ENCODE results near the gene MYO19. TPM values are rescaled to one million over a fixed set of nuclear protein-coding genes. Genes with fewer than 3 reads are reported as not detected.

Gene MYO19
- total and polyA plus RNA-seq, 9 donors, result 13.4 to 46.7 (median 26.1) TPM

DNA sequence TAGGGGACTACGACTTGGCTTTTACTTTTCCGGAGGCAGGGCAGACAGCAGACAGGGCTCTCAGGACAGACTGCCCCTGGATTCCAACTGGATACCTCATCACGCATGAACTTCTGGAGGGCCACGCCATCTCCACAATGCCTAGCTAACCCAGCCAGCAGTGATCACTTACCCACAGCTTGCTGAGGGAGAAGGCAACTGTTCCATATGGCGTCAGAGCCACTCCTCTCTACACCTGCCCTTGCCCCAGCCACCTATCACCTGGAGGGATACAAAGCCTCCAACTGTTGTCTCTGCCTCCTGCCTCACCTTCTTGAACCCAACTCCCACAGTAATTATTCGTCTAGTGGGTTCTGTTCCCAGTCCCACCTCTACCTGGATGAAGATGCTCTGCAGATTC is 8.8 kb downstream of the MYO19 start:
- WGBS, 3 donors, result 91 to 94% (median 93%) methylated on average over 6 of the region's 6 CpGs
- Histone ChIP-seq H3K27me3 (no peaks in the 10 kb centered on the region), H3K9me3 (no peaks in the 10 kb centered on the region), H3K27ac (no peak overlapping the region), H3K4me3 (no peak overlapping the region), H3K4me1 (ENCODE audit: insufficient read depth) (no peaks in the 10 kb centered on the region), H3K36me3 (no peaks in the 10 kb centered on the region)
- intact Hi-C loops (cut with DNase I), result no loop called here
- TF ChIP-seq POLR2A (IDR thresholded peaks at IDR 0.05), result no peak
- no peak for TF ChIP-seq CTCF (IDR thresholded peaks at IDR 0.05)
- no peak for TF ChIP-seq EP300 (IDR thresholded peaks at IDR 0.05)
- DNase-seq, result no peak

DNA sequence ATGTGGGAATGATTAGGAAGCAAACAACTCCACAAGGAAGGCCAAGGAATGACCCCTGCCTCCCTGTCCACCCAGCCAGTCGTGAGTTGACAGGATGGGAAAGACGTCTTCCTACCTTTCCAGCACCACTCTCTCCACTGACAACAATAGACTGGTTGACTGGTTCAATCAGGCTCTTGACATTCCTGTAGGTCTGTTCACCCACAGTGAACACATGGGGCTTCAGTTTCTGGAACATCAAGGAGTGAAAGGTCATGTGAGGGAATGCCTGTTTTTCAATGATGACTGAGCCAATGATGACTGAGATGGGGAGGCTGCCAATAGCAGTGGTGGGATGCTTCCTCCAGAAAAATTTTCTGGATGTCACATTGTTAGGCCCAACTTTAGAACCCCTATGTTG is 9.6 kb downstream of the MYO19 start:
- H3K4me3 ChIP-seq, result no peak overlapping the region
- 77 to 92% (median 80%) methylated on average over 2 of the region's 2 CpGs for WGBS, 3 donors
- no peaks in the 10 kb centered on the region for H3K9me3 ChIP-seq
- no peaks in the 10 kb centered on the region for H3K4me1 ChIP-seq (ENCODE audit: insufficient read depth)
- no peaks in the 10 kb centered on the region for H3K27me3 ChIP-seq
- no peak for TF ChIP-seq POLR2A (IDR thresholded peaks at IDR 0.05)
- no peak for TF ChIP-seq CTCF (IDR thresholded peaks at IDR 0.05)
- no peak for TF ChIP-seq EP300 (IDR thresholded peaks at IDR 0.05)
- H3K36me3 ChIP-seq, result no peaks in the 10 kb centered on the region
- intact Hi-C loops (cut with DNase I), result no loop called here
- DNase-seq, result peak in 1 of 5 donors; percentile 13
- H3K27ac ChIP-seq, result no peak overlapping the region

- Histone ChIP-seq H3K27me3 (no peaks in the 10 kb centered on the region), H3K9me3 (no peaks in the 10 kb centered on the region), H3K4me1 (ENCODE audit: insufficient read depth) (no peaks in the 10 kb centered on the region), H3K27ac (no peak overlapping the region), H3K36me3 (no peaks in the 10 kb centered on the region), H3K4me3 (no peak overlapping the region)
- no peak for TF ChIP-seq CTCF (IDR thresholded peaks at IDR 0.05)
- no peak for TF ChIP-seq POLR2A (IDR thresholded peaks at IDR 0.05)
- no peak for TF ChIP-seq EP300 (IDR thresholded peaks at IDR 0.05)
- WGBS, 3 donors, result 96 to 98% (median 97%) methylated on average over 4 of the region's 4 CpGs
- intact Hi-C loops (cut with DNase I), result no loop called here
- DNase-seq, result no peak
Observed at GRCh38 chr17:36524428-36524876, 10.2 kb downstream of the MYO19 start.

GRCh38 chr17:36523113-36523512 is 11.6 kb downstream of the MYO19 start:
- H3K4me1 ChIP-seq (ENCODE audit: insufficient read depth), result no peaks in the 10 kb centered on the region
- H3K4me3 ChIP-seq, result no peak overlapping the region
- TF ChIP-seq POLR2A (IDR thresholded peaks at IDR 0.05), result no peak
- TF ChIP-seq CTCF (IDR thresholded peaks at IDR 0.05), result no peak
- no peak for TF ChIP-seq EP300 (IDR thresholded peaks at IDR 0.05)
- 81 to 83% (median 82%) methylated on average over 2 of the region's 2 CpGs for WGBS, 3 donors
- DNase-seq, result no peak
- H3K27me3 ChIP-seq, result no peaks in the 10 kb centered on the region
- H3K9me3 ChIP-seq, result no peaks in the 10 kb centered on the region
- no peaks in the 10 kb centered on the region for H3K36me3 ChIP-seq
- H3K27ac ChIP-seq, result no peak overlapping the region
- intact Hi-C loops (cut with DNase I), result no loop called here

All from ovary (tissue), 9 donors.